MCF 10A (cell line): ENCODE measurements around the gene KRTAP21-2. TPM values are rescaled to one million over a fixed set of nuclear protein-coding genes. Genes with fewer than 3 reads are reported as not detected.

Experiments
- Bru-seq: library from RNA; stranded (reverse); fragments of 400-500 nt; gene quantifications from one replicate; lab custom pipeline; 2021; lab: Mats Ljungman, UMichigan
- BruChase-seq, 2 experiments: library from RNA; stranded (reverse); fragments of 400-500 nt; gene quantifications; one replicate each; lab custom pipeline; 2021; lab: Mats Ljungman, UMichigan
- BruUV-seq: library from RNA; stranded (reverse); fragments of 400-500 nt; replicated peaks from 2 replicates; lab custom pipeline; 2021; lab: Mats Ljungman, UMichigan
- CTCF ChIA-PET: fragments of 300-600 bp; sonication (Branson Sonifier 250); formaldehyde crosslinking; extraction: SDS; loops from one replicate; lab custom pipeline; 2021; ENCODE audit warnings: antibody characterized with exemption, inconsistent platforms; lab: Yijun Ruan, JAX
- POLR2A ChIA-PET: fragments of 300-600, 350-650 bp; sonication (Branson Sonifier 250); formaldehyde crosslinking; extraction: SDS; loops from one replicate; lab custom pipeline; 2020; ENCODE audit warnings: antibody characterized with exemption, inconsistent platforms; lab: Yijun Ruan, JAX
- DNase-seq: peaks from one replicate; pipeline ENCODE4 v3.0.0-alpha.2; 2018; ENCODE audit not compliant: unreplicated experiment
- H3K27ac Mint-ChIP-seq: one replicate; pipeline ENCODE4 v1.8.0; 2022; ENCODE audit warnings: mild to moderate bottlenecking, low read depth, mixed read lengths; ENCODE audit not compliant: unreplicated experiment
- H3K27me3 Mint-ChIP-seq: one replicate; pipeline ENCODE4 v1.8.0; 2022; ENCODE audit warnings: mixed read lengths; ENCODE audit not compliant: insufficient read depth, unreplicated experiment
- H3K36me3 Mint-ChIP-seq: one replicate; pipeline ENCODE4 v1.8.0; 2022; ENCODE audit warnings: mild to moderate bottlenecking, moderate library complexity, mixed read lengths; ENCODE audit not compliant: insufficient read depth, unreplicated experiment
- H3K4me1 Mint-ChIP-seq: one replicate; pipeline ENCODE4 v1.8.0; 2022; ENCODE audit warnings: mixed read lengths; ENCODE audit not compliant: insufficient read depth, unreplicated experiment
- H3K4me3 Mint-ChIP-seq: one replicate; pipeline ENCODE4 v1.8.0; 2022; ENCODE audit warnings: mild to moderate bottlenecking, moderate library complexity, mixed read lengths; ENCODE audit not compliant: unreplicated experiment
- H3K9me3 Mint-ChIP-seq: one replicate; pipeline ENCODE4 v1.8.0; 2022; ENCODE audit warnings: mixed read lengths; ENCODE audit not compliant: unreplicated experiment
- CTCF ChIP-seq: fragments of 200-600 bp; IDR thresholded peaks from one replicate; pipeline ENCODE4 v1.8.0; 2022; ENCODE audit warnings: antibody characterized with exemption, mild to moderate bottlenecking; ENCODE audit not compliant: unreplicated experiment
- intact Hi-C: fragments of 100-400 bp; cut with micrococcal nuclease; formaldehyde crosslinking; loops from 2 replicates; pipeline ENCODE4 v1.14.1; 2022
- long read RNA-seq: library from polyadenylated mRNA; stranded (forward); transcript quantifications from one replicate; pipeline ENCODE4 v2.0.0, GENCODE V29; 2022
- total RNA-seq: library from RNA; stranded (reverse); gene quantifications from 2 replicates; pipeline ENCODE4 v1.2.3, GENCODE V29; 2022

KRTAP21-2 gene
- total RNA-seq = not detected in 2 replicates
- Bru-seq, nascent RNA = not detected
- BruChase-seq, experiment 1, labeled RNA remaining after a 6-hour chase = not detected
- BruChase-seq, experiment 2, labeled RNA remaining after a 2-hour chase = not detected
- long read RNA-seq = 0 reads

- H3K4me1 Mint-ChIP-seq = no peaks in the 10 kb centered on the region
- no peak within 1 kb of the TSS for H3K27ac Mint-ChIP-seq
- peaks cover 49% of the 10 kb centered on the region for H3K27me3 Mint-ChIP-seq
- no TSS peak for BruUV-seq
- intact Hi-C loops = no loop called here
- H3K4me3 Mint-ChIP-seq = no peak within 1 kb of the TSS
- TF ChIP-seq CTCF = no peak
- no peak for DNase-seq
- H3K9me3 Mint-ChIP-seq = no peaks in the 10 kb centered on the region
- CTCF ChIA-PET = no interaction called here
- POLR2A ChIA-PET = no interaction called here
- H3K36me3 Mint-ChIP-seq = no peaks in the 10 kb centered on the region
Observed at GRCh38 chr21:30747159-30747558, at the start of gene KRTAP21-2. Gene KRTAP21-2 (minus strand): TSS chr21:30747259. CDS start chr21:30747202, 57 bp downstream.

GRCh38 chr21:30793581-30794314 is 46.7 kb upstream of the KRTAP21-2 start:
- TF ChIP-seq CTCF = no peak
- no peak overlapping the region for H3K27ac Mint-ChIP-seq
- DNase-seq = no peak

GRCh38 chr21:30779249-30779648 is 32.2 kb upstream of the KRTAP21-2 start:
- Mint-ChIP-seq H3K27ac (no peak overlapping the region), H3K9me3 (no peaks in the 10 kb centered on the region), H3K4me3 (no peak overlapping the region), H3K36me3 (no peaks in the 10 kb centered on the region), H3K27me3 (peaks cover 59% of the 10 kb centered on the region), H3K4me1 (no peaks in the 10 kb centered on the region)
- no peak for DNase-seq
- ChIA-PET CTCF (no interaction called here), POLR2A (no interaction called here)
- no peak for TF ChIP-seq CTCF
- intact Hi-C loops = no loop called here
- no TSS peak for BruUV-seq

More at GRCh38 chr21:30793581-30794314, 46.7 kb upstream of the KRTAP21-2 start:
- intact Hi-C loops = no loop called here
- H3K9me3 Mint-ChIP-seq = no peaks in the 10 kb centered on the region
- no peaks in the 10 kb centered on the region for H3K4me1 Mint-ChIP-seq
- H3K36me3 Mint-ChIP-seq = no peaks in the 10 kb centered on the region
- CTCF ChIA-PET = interaction anchor here (0.7 kb wide), 1 partner anchor 1668 kb away, joined by 4 read pairs; no protein-coding TSS in a partner anchor
- peaks cover 56% of the 10 kb centered on the region for H3K27me3 Mint-ChIP-seq
- POLR2A ChIA-PET = no interaction called here
- no peak overlapping the region for H3K4me3 Mint-ChIP-seq
- no TSS peak for BruUV-seq

DNA sequence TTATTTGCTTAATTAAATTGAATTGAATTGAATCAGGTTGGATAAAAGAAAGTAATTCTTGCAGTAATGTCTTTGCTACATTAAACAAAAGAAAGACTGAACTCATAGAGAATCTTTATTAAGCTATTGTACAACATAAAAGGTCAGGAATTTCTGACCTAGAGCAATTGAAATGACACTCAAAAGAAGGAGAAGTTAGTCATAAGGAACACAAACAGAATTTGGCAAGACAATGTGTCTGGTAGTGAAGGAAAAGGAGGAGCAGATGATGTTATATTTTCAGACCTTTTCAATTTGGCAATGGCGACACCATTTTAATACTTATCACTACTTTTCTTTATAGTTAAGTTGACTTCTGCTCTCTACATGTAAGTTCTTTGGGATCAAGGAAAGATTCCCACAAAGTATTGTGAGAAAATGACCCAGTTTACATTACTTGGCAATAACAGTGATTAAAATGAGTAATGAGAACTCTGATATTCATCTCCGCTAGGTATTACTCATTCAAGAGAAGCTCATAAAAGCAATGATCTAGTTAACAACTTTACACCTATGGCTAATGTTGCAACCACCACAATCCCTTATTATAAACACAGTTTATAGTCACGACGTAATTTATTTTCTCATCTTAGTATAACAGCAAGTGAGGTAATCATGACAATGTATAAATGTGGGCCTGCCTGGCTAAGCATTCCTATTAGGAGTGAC is 22.8 kb upstream of the KRTAP21-2 start:
- Mint-ChIP-seq H3K36me3 (peaks cover 4% of the 10 kb centered on the region), H3K27me3 (peaks cover 14% of the 10 kb centered on the region), H3K9me3 (no peaks in the 10 kb centered on the region), H3K27ac (peak overlapping the region; percentile 39), H3K4me3 (no peak overlapping the region), H3K4me1 (peaks cover 9% of the 10 kb centered on the region)
- ChIA-PET CTCF (interaction anchor here (0.7 kb wide), 1 partner anchor 70 kb away, joined by 6 read pairs; no protein-coding TSS in a partner anchor), POLR2A (interaction anchor here (1.2 kb wide), 1 partner anchor 69 kb away, joined by 3 read pairs; no protein-coding TSS in a partner anchor)
- DNase-seq = peak; percentile 54
- intact Hi-C loops = no loop called here
- BruUV-seq = no TSS peak
- TF ChIP-seq CTCF = no peak
